Tibial artery (tissue), 4 donors: ENCODE data around the gene ETAA1.

ENCODE experiments used
- DNase-seq, 2 donors: peaks; one replicate each; pipeline ENCODE4 v3.0.0-alpha.2; 2019
- H3K27ac ChIP-seq, 2 donors: fragments of 200-600 bp; sonication (generic) in 1 of 2; 1 replicate in 1 of 2; 2 replicates in 1 of 2; pipeline ENCODE4 v1.5.1; 2018 to 2019; ENCODE audit warnings: mild to moderate bottlenecking in 1 of 2
- H3K27me3 ChIP-seq, 2 donors: fragments of 200-600 bp; sonication (generic) in 1 of 2; one replicate each; pipeline versions ENCODE4 v1.5.1 to v1.6.0; 2016 to 2019
- H3K36me3 ChIP-seq, 3 donors: fragments of 200-600 bp; sonication (generic) in 2 of 3; one replicate each; pipeline ENCODE4 v1.5.1; 2016 to 2019; ENCODE audit warnings: mild to moderate bottlenecking in 2 of 3
- H3K4me1 ChIP-seq, 4 donors: fragments of 200-600 bp; sonication (generic) in 2 of 4; 1 replicate in 3 of 4; 2 replicates in 1 of 4; pipeline ENCODE4 v1.5.1; 2016 to 2019
- H3K4me3 ChIP-seq, 2 donors: fragments of 200-600 bp; sonication (generic) in 1 of 2; 1 replicate in 1 of 2; 2 replicates in 1 of 2; pipeline ENCODE4 v1.5.1; 2018 to 2019; ENCODE audit warnings: mild to moderate bottlenecking in 2 of 2
- H3K9me3 ChIP-seq, 3 donors: fragments of 200-600 bp; sonication (generic) in 1 of 3; one replicate each; pipeline ENCODE4 v1.5.1; 2016 to 2019
- CTCF ChIP-seq, 2 experiments: fragments of 200-600 bp in 1 of 2; fragments of 450-650 bp in 1 of 2; IDR thresholded peaks; one replicate each; pipeline ENCODE4 v1.5.1; 2017 to 2019; ENCODE audit warnings: antibody characterized with exemption in 2 of 2, mild to moderate bottlenecking in 1 of 2, moderate library complexity in 1 of 2
- intact Hi-C: fragments of 100-400 bp; cut with DNase I; formaldehyde crosslinking; loops from one replicate; pipeline ENCODE4 v1.15.0; 2023; ENCODE audit warnings: low total_unique reads

Gene ETAA1

GRCh38 chr2:67459761-67460160, 62.6 kb downstream of the ETAA1 start:
- DNase-seq, result no peak
- no peaks in the 10 kb centered on the region for H3K27me3 ChIP-seq
- H3K4me3 ChIP-seq, result no peak overlapping the region
- intact Hi-C loops, result no loop called here
- TF ChIP-seq CTCF (IDR thresholded peaks at IDR 0.05), result no peak
- H3K9me3 ChIP-seq, result no peaks in the 10 kb centered on the region
- H3K36me3 ChIP-seq, result no peaks in the 10 kb centered on the region
- no peaks in the 10 kb centered on the region for H3K4me1 ChIP-seq
- no peak overlapping the region for H3K27ac ChIP-seq
